ENCODE results near the gene DPEP2. TPM values are rescaled to one million over a fixed set of nuclear protein-coding genes. Genes with fewer than 3 reads are reported as not detected.

Gene DPEP2
- total and polyA plus RNA-seq, 2 of the 13 experiments (the other 11 are each of a cell fraction or from before 2014, with no cell fraction given), result 0.18 TPM; not detected in 1

GRCh38 chr16:67942510-67943255 lies 56.6 kb downstream of the DPEP2 start (continued):
- peak; percentile 32; the same call in 1 of the 2 replicates for TF ChIP-seq STAT6 (CRISPR knock-in tag; IDR thresholded peaks at IDR 0.05; ENCODE audit: borderline replicate concordance)
- 0 out of 2 replicates have a peak, but pooled peaks have one; percentile 1 for TF ChIP-seq HOXD1 (CRISPR knock-in tag; IDR thresholded peaks at IDR 0.05)
- 0 out of 2 replicates have a peak, but pooled peaks have one; percentile 3 for TF ChIP-seq ZNF503 (CRISPR knock-in tag; IDR thresholded peaks at IDR 0.05)
- 0 out of 2 replicates have a peak, but pooled peaks have one; percentile 25 for TF ChIP-seq ZSCAN29 (CRISPR knock-in tag; conservative IDR thresholded peaks at IDR 0.05)
- peak; percentile 56; the same call in 1 of the 2 replicates for TF ChIP-seq ZBTB20 (CRISPR knock-in tag; IDR thresholded peaks at IDR 0.05; ENCODE audit: borderline replicate concordance, low read depth)
- peak; percentile 86 for TF ChIP-seq IKZF4 (CRISPR knock-in tag; IDR thresholded peaks at IDR 0.05; ENCODE audit: borderline replicate concordance, low read depth, not compliant biosample characterization)
- peak; percentile 5 for TF ChIP-seq YY1 (IDR thresholded peaks at IDR 0.05; ENCODE audit: insufficient read depth, insufficient replicate concordance, low read depth, low read length)
- TF ChIP-seq, protein P1, sequence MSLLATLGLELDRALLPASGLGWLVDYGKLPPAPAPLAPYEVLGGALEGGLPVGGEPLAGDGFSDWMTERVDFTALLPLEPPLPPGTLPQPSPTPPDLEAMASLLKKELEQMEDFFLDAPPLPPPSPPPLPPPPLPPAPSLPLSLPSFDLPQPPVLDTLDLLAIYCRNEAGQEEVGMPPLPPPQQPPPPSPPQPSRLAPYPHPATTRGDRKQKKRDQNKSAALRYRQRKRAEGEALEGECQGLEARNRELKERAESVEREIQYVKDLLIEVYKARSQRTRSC (CRISPR knock-in tag; IDR thresholded peaks at IDR 0.05; ENCODE audit: low read depth), result peak; percentile 34; the same call in 1 of the 2 replicates
- TF ChIP-seq TFDP1 (CRISPR knock-in tag; IDR thresholded peaks at IDR 0.05; ENCODE audit: borderline replicate concordance), result peak; percentile 58; the same call in 1 of the 2 replicates
- TF ChIP-seq, protein P2, sequence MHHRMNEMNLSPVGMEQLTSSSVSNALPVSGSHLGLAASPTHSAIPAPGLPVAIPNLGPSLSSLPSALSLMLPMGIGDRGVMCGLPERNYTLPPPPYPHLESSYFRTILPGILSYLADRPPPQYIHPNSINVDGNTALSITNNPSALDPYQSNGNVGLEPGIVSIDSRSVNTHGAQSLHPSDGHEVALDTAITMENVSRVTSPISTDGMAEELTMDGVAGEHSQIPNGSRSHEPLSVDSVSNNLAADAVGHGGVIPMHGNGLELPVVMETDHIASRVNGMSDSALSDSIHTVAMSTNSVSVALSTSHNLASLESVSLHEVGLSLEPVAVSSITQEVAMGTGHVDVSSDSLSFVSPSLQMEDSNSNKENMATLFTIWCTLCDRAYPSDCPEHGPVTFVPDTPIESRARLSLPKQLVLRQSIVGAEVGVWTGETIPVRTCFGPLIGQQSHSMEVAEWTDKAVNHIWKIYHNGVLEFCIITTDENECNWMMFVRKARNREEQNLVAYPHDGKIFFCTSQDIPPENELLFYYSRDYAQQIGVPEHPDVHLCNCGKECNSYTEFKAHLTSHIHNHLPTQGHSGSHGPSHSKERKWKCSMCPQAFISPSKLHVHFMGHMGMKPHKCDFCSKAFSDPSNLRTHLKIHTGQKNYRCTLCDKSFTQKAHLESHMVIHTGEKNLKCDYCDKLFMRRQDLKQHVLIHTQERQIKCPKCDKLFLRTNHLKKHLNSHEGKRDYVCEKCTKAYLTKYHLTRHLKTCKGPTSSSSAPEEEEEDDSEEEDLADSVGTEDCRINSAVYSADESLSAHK (CRISPR knock-in tag; IDR thresholded peaks at IDR 0.05; ENCODE audit: borderline replicate concordance), result no peak
- 0 out of 2 replicates have a peak, but pooled peaks have one; percentile 0 for TF ChIP-seq ZMYM3 (CRISPR knock-in tag; IDR thresholded peaks at IDR 0.05)
- TF ChIP-seq KDM5B (CRISPR knock-in tag; IDR thresholded peaks at IDR 0.05; ENCODE audit: borderline replicate concordance), result peak; percentile 40; the same call in 1 of the 2 replicates
- TF ChIP-seq MLX (CRISPR knock-in tag; IDR thresholded peaks at IDR 0.05), result 0 out of 2 replicates have a peak, but pooled peaks have one; percentile 12
- peak; percentile 19; the same call in 1 of the 2 replicates for TF ChIP-seq NFE2L1 (CRISPR knock-in tag; IDR thresholded peaks at IDR 0.05; ENCODE audit: borderline replicate concordance)
- peak; percentile 50; the same call in 1 of the 2 replicates for TF ChIP-seq ZSCAN21 (CRISPR knock-in tag; IDR thresholded peaks at IDR 0.05; ENCODE audit: borderline replicate concordance)

All from HepG2 (cell line).